Fibroblast of skin of left biceps (primary cell): ENCODE measurements around the gene TMC7.
"Not testable (repeated sequence)": the region's sequence is repeated elsewhere in the genome, so short reads cannot be mapped to it uniquely, and the experiment has no call there.

Experiments
- DNase-seq, 2 experiments: peaks; one replicate each; pipeline ENCODE4 v3.0.0-alpha.2; 2013; ENCODE audit warnings: low read depth in 2 of 2

Gene TMC7

GRCh38 chr16:18983565-18984434 is at the start of gene TMC7:
TMC7 (plus strand) TSS chr16:18983934; CDS start chr16:18984064, 130 bp downstream.
- DNase-seq, result peak; percentile 53 to 59

- no peak for DNase-seq
These were observed 46.9 kb upstream of the TMC7 start for GRCh38 chr16:18936727-18937340.

GRCh38 chr16:18937390-18937789 is 46.3 kb upstream of the TMC7 start:
- no peak for DNase-seq

- DNase-seq, result no peak
These were observed 44.7 kb upstream of the TMC7 start for GRCh38 chr16:18938986-18939385.

- DNase-seq, result no peak
These were observed 42.3 kb upstream of the TMC7 start for GRCh38 chr16:18941471-18941870.

GRCh38 chr16:18942061-18942460 is 41.7 kb upstream of the TMC7 start:
- DNase-seq, result no peak

- no peak for DNase-seq
These were observed 40.3 kb upstream of the TMC7 start for GRCh38 chr16:18943414-18943813.

GRCh38 chr16:18945233-18945632 is 38.5 kb upstream of the TMC7 start:
- DNase-seq, result no peak

- DNase-seq, result no peak
These were observed 35.2 kb upstream of the TMC7 start for GRCh38 chr16:18948372-18949020.

GRCh38 chr16:18950469-18951185 is 33.1 kb upstream of the TMC7 start:
- no peak for DNase-seq

- no peak for DNase-seq
These were observed 30.2 kb upstream of the TMC7 start for GRCh38 chr16:18953547-18953946.

- DNase-seq, result not testable (repeated sequence)
These were observed 27.7 kb upstream of the TMC7 start for GRCh38 chr16:18955874-18956580.

- DNase-seq, result not testable (repeated sequence)
These were observed 27.0 kb upstream of the TMC7 start for GRCh38 chr16:18956658-18957241.

- no peak for DNase-seq
These were observed 25.1 kb upstream of the TMC7 start for GRCh38 chr16:18958621-18959029.

GRCh38 chr16:18959031-18959505 is 24.7 kb upstream of the TMC7 start:
- DNase-seq, result no peak

- no peak for DNase-seq
These were observed 18.2 kb upstream of the TMC7 start for GRCh38 chr16:18965555-18965954.

- no peak for DNase-seq
These were observed 16.9 kb upstream of the TMC7 start for GRCh38 chr16:18966791-18967190.

- peak; percentile 21 to 23 for DNase-seq
These were observed 14.5 kb upstream of the TMC7 start for GRCh38 chr16:18969050-18969854.

GRCh38 chr16:18969855-18970240 is 13.9 kb upstream of the TMC7 start:
- DNase-seq, result no peak

- DNase-seq, result no peak
These were observed 8.6 kb upstream of the TMC7 start for GRCh38 chr16:18975109-18975508.
